Suprapubic skin (tissue), 4 donors: ENCODE data around the gene SIRPB1. TPM values are rescaled to one million over a fixed set of nuclear protein-coding genes. Genes with fewer than 3 reads are reported as not detected.

Source experiments
- DNase-seq, 2 donors: peaks; one replicate each; pipeline ENCODE4 v3.0.0-alpha.2; 2019; ENCODE audit warnings: low spot score in 2 of 2
- H3K27ac ChIP-seq: fragments of 200-600 bp; sonication (generic); one replicate; pipeline ENCODE4 v1.5.1; 2019
- H3K27me3 ChIP-seq: fragments of 200-600 bp; sonication (generic); one replicate; pipeline ENCODE4 v1.5.1; 2019
- H3K36me3 ChIP-seq: fragments of 200-600 bp; sonication (generic); one replicate; pipeline ENCODE4 v1.5.1; 2019
- H3K4me1 ChIP-seq: fragments of 200-600 bp; sonication (generic); one replicate; pipeline ENCODE4 v1.5.1; 2019
- H3K4me3 ChIP-seq: fragments of 200-600 bp; sonication (generic); one replicate; pipeline ENCODE4 v1.5.1; 2019; ENCODE audit warnings: mild to moderate bottlenecking
- H3K9me3 ChIP-seq: fragments of 200-600 bp; sonication (generic); one replicate; pipeline ENCODE4 v1.5.1; 2019
- CTCF ChIP-seq, 2 donors: fragments of 200-600 bp in 1 of 2; fragments of 450-650 bp in 1 of 2; sonication (generic) in 1 of 2; IDR thresholded peaks; one replicate each; pipeline ENCODE4 v1.5.1; 2016 to 2019; ENCODE audit warnings: antibody characterized with exemption in 2 of 2, mild to moderate bottlenecking in 1 of 2, moderate library complexity in 1 of 2
- EP300 ChIP-seq: sonication (generic); formaldehyde crosslinking; IDR thresholded peaks from one replicate; pipeline ENCODE4 v1.6.1; 2017; ENCODE audit warnings: antibody characterized with exemption
- POLR2A ChIP-seq, 2 donors: fragments of 450-650 bp; IDR thresholded peaks; one replicate each; pipeline ENCODE4 v1.6.1; 2017; ENCODE audit warnings: antibody characterized with exemption in 2 of 2, mild to moderate bottlenecking in 2 of 2, moderate library complexity in 2 of 2
- POLR2AphosphoS5 ChIP-seq, 3 donors: sonication (generic); formaldehyde crosslinking; IDR thresholded peaks; one replicate each; pipeline ENCODE4 v1.6.1; 2017; ENCODE audit warnings: antibody characterized with exemption in 3 of 3
- WGBS: methylation state at CpG from one replicate; pipeline ENCODE4 v1.1.5; 2018; 5-methylcytosine and 5-hydroxymethylcytosine counted together
- total RNA-seq, 4 donors: library from RNA; depleted of rRNA; stranded (reverse); fragments of >200 nt; gene quantifications; one replicate each; pipeline ENCODE4 v1.1.0, GENCODE V29; 2016

The SIRPB1 gene
- total RNA-seq, 4 donors from 2014 or later: 0.38 to 3.3 (median 1.0) TPM; not detected in 1

GRCh38 chr20:1664911-1665310 lies 45.1 kb upstream of the SIRPB1 start:
- no CpG with 5 or more reads among the region's 5 CpGs for WGBS
- H3K4me1 ChIP-seq: no peaks in the 10 kb centered on the region
- H3K4me3 ChIP-seq: no peak overlapping the region
- no peak for DNase-seq
- no peaks in the 10 kb centered on the region for H3K9me3 ChIP-seq
- H3K27me3 ChIP-seq: peaks cover 18% of the 10 kb centered on the region
- H3K27ac ChIP-seq: no peak overlapping the region
- no peaks in the 10 kb centered on the region for H3K36me3 ChIP-seq
- TF ChIP-seq EP300 (no peak), CTCF (IDR thresholded peaks at IDR 0.05) (no peak), POLR2A (IDR thresholded peaks at IDR 0.05) (no peak), POLR2AphosphoS5 (IDR thresholded peaks at IDR 0.05) (no peak)

GRCh38 chr20:1663917-1664316 lies 44.1 kb upstream of the SIRPB1 start:
- Histone ChIP-seq H3K27me3 (peaks cover 18% of the 10 kb centered on the region), H3K27ac (no peak overlapping the region), H3K4me1 (no peaks in the 10 kb centered on the region), H3K36me3 (no peaks in the 10 kb centered on the region), H3K4me3 (no peak overlapping the region), H3K9me3 (no peaks in the 10 kb centered on the region)
- WGBS: 33% methylated on average over 2 of the region's 2 CpGs
- TF ChIP-seq POLR2AphosphoS5 (IDR thresholded peaks at IDR 0.05) (no peak), EP300 (no peak), CTCF (IDR thresholded peaks at IDR 0.05) (no peak), POLR2A (IDR thresholded peaks at IDR 0.05) (no peak)
- no peak for DNase-seq

GRCh38 chr20:1661542-1662299 lies 41.9 kb upstream of the SIRPB1 start:
- H3K4me1 ChIP-seq: no peaks in the 10 kb centered on the region
- no peak for DNase-seq
- no peaks in the 10 kb centered on the region for H3K9me3 ChIP-seq
- TF ChIP-seq CTCF (IDR thresholded peaks at IDR 0.05) (no peak), EP300 (no peak), POLR2A (IDR thresholded peaks at IDR 0.05) (no peak), POLR2AphosphoS5 (IDR thresholded peaks at IDR 0.05) (no peak)
- peaks cover 30% of the 10 kb centered on the region for H3K27me3 ChIP-seq
- 38% methylated on average over 2 of the region's 2 CpGs for whole genome bisulfite sequencing
- H3K36me3 ChIP-seq: no peaks in the 10 kb centered on the region
- H3K4me3 ChIP-seq: no peak overlapping the region
- H3K27ac ChIP-seq: no peak overlapping the region

- TF ChIP-seq POLR2A (IDR thresholded peaks at IDR 0.05) (no peak), CTCF (IDR thresholded peaks at IDR 0.05) (no peak), EP300 (no peak), POLR2AphosphoS5 (IDR thresholded peaks at IDR 0.05) (no peak)
- H3K9me3 ChIP-seq: no peaks in the 10 kb centered on the region
- peaks cover 30% of the 10 kb centered on the region for H3K27me3 ChIP-seq
- H3K36me3 ChIP-seq: no peaks in the 10 kb centered on the region
- no peak overlapping the region for H3K27ac ChIP-seq
- WGBS: 36% methylated on average over 2 of the region's 2 CpGs
- DNase-seq: no peak
- no peaks in the 10 kb centered on the region for H3K4me1 ChIP-seq
- H3K4me3 ChIP-seq: no peak overlapping the region
Measured at GRCh38 chr20:1660246-1660645, 40.4 kb upstream of the SIRPB1 start.

GRCh38 chr20:1657556-1658334 lies 37.9 kb upstream of the SIRPB1 start, which contains the start of gene SIRPG:
Gene SIRPG, minus strand, starts transcription at chr20:1657779. Its CDS starts 65 bp downstream, at chr20:1657714.
- peaks cover 21% of the 10 kb centered on the region for H3K27me3 ChIP-seq
- no peak for DNase-seq
- H3K9me3 ChIP-seq: no peaks in the 10 kb centered on the region
- H3K4me3 ChIP-seq: no peak within 1 kb of the TSS
- 62% methylated on average over 5 of the region's 5 CpGs for WGBS
- no peaks in the 10 kb centered on the region for H3K4me1 ChIP-seq
- H3K36me3 ChIP-seq: no peaks in the 10 kb centered on the region
- H3K27ac ChIP-seq: no peak within 1 kb of the TSS
- TF ChIP-seq POLR2A (IDR thresholded peaks at IDR 0.05) (no peak), POLR2AphosphoS5 (IDR thresholded peaks at IDR 0.05) (no peak), CTCF (IDR thresholded peaks at IDR 0.05) (no peak), EP300 (no peak)
